ENCODE measurements around the gene ECI1. TPM values are rescaled to one million over a fixed set of nuclear protein-coding genes. Genes with fewer than 3 reads are reported as not detected.

Gene ECI1
- total RNA-seq, 4 donors from 2014 or later: 74.3 to 94.7 (median 81.5) TPM

GRCh38 chr16:2210009-2210332, 41.4 kb downstream of the ECI1 start:
- WGBS, 2 donors: 76 to 89% methylated on average over 7 to 10 of the region's 17 CpGs
- Histone ChIP-seq H3K4me1 (peaks cover 0 to 54% (median 29%) of the 10 kb centered on the region in 4 donors), H3K27ac (peak overlapping the region in 1 of 4 donors; percentile 36), H3K27me3 (no peaks in the 10 kb centered on the region), H3K4me3 (no peak overlapping the region), H3K36me3 (peaks cover 0 to 48% (median 14%) of the 10 kb centered on the region in 3 donors), H3K9me3 (no peaks in the 10 kb centered on the region)
- no peak for DNase-seq (ENCODE audit: low spot score in 2 of 2)
- TF ChIP-seq EP300 (IDR thresholded peaks at IDR 0.05): no peak
- no peak for TF ChIP-seq CTCF (IDR thresholded peaks at IDR 0.05)

GRCh38 chr16:2209258-2210008, 42.0 kb downstream of the ECI1 start:
- Histone ChIP-seq H3K4me3 (no peak overlapping the region), H3K27ac (no peak overlapping the region), H3K4me1 (peaks cover 0 to 60% (median 31%) of the 10 kb centered on the region in 4 donors), H3K27me3 (no peaks in the 10 kb centered on the region), H3K36me3 (peaks cover 0 to 48% (median 14%) of the 10 kb centered on the region in 3 donors), H3K9me3 (no peaks in the 10 kb centered on the region)
- 78 to 79% methylated on average over 17 to 21 of the region's 29 CpGs for WGBS, 2 donors
- DNase-seq (ENCODE audit: low spot score in 2 of 2): no peak
- TF ChIP-seq POLR2A (IDR thresholded peaks at IDR 0.05): no peak
- TF ChIP-seq CTCF (IDR thresholded peaks at IDR 0.05): no peak
- TF ChIP-seq EP300 (IDR thresholded peaks at IDR 0.05): no peak

- Histone ChIP-seq H3K36me3 (peaks cover 0 to 48% (median 14%) of the 10 kb centered on the region in 3 donors), H3K4me3 (no peak overlapping the region), H3K27ac (no peak overlapping the region), H3K9me3 (no peaks in the 10 kb centered on the region), H3K4me1 (peaks cover 0 to 55% (median 27%) of the 10 kb centered on the region in 4 donors), H3K27me3 (no peaks in the 10 kb centered on the region)
- WGBS, 2 donors: 78 to 92% methylated on average over 4 to 9 of the region's 9 CpGs
- DNase-seq (ENCODE audit: low spot score in 2 of 2): no peak
- TF ChIP-seq EP300 (IDR thresholded peaks at IDR 0.05): no peak
- no peak for TF ChIP-seq POLR2A (IDR thresholded peaks at IDR 0.05)
- TF ChIP-seq CTCF (IDR thresholded peaks at IDR 0.05): no peak
Observed at GRCh38 chr16:2208772-2209171, 42.6 kb downstream of the ECI1 start.

GRCh38 chr16:2208308-2208707, 43.1 kb downstream of the ECI1 start:
- Histone ChIP-seq H3K9me3 (no peaks in the 10 kb centered on the region), H3K4me1 (peaks cover 0 to 50% (median 22%) of the 10 kb centered on the region in 4 donors), H3K27ac (no peak overlapping the region), H3K4me3 (no peak overlapping the region), H3K36me3 (peaks cover 0 to 48% (median 14%) of the 10 kb centered on the region in 3 donors), H3K27me3 (no peaks in the 10 kb centered on the region)
- WGBS, 2 donors: 79 to 85% methylated on average over 14 to 23 of the region's 23 CpGs
- no peak for DNase-seq (ENCODE audit: low spot score in 2 of 2)
- TF ChIP-seq POLR2A (IDR thresholded peaks at IDR 0.05): no peak
- TF ChIP-seq CTCF (IDR thresholded peaks at IDR 0.05): no peak
- TF ChIP-seq EP300 (IDR thresholded peaks at IDR 0.05): no peak

GRCh38 chr16:2207872-2208271, 43.5 kb downstream of the ECI1 start:
- Histone ChIP-seq H3K9me3 (no peaks in the 10 kb centered on the region), H3K4me1 (peaks cover 0 to 46% (median 18%) of the 10 kb centered on the region in 4 donors), H3K27ac (no peak overlapping the region), H3K4me3 (no peak overlapping the region), H3K36me3 (peaks cover 0 to 48% (median 14%) of the 10 kb centered on the region in 3 donors), H3K27me3 (no peaks in the 10 kb centered on the region)
- DNase-seq (ENCODE audit: low spot score in 2 of 2): no peak
- TF ChIP-seq EP300 (IDR thresholded peaks at IDR 0.05) (no peak), POLR2A (IDR thresholded peaks at IDR 0.05) (no peak), CTCF (IDR thresholded peaks at IDR 0.05) (no peak)
- 87 to 91% methylated on average over 9 of the region's 9 CpGs for WGBS, 2 donors

All from tibial nerve (tissue), 4 donors.